T47D (cell line): ENCODE data around the gene SLC8A1.
A peak's percentile ranks its signal among the peaks of the same experiment; 100 is the strongest.

ENCODE experiments used
- DNase-seq, 2 experiments: peaks; one replicate each; pipeline versions ENCODE4 v3.0.0 to v3.0.0-alpha.2; 2011 to 2012; ENCODE audit warnings: low read depth in 1 of 2, low spot score in 1 of 2
- JUND ChIP-seq: IDR thresholded peaks from 2 replicates; pipeline ENCODE4 v1.6.1; 2012; ENCODE audit warnings: low read depth
- in situ Hi-C: cut with HindIII; loops from 2 replicates; pipeline ENCODE4 v1.10.0; 2016; ENCODE audit warnings: low sequenced_read_pairs, low pct_unique_long_range_greater_than_20kb

The SLC8A1 gene

DNA sequence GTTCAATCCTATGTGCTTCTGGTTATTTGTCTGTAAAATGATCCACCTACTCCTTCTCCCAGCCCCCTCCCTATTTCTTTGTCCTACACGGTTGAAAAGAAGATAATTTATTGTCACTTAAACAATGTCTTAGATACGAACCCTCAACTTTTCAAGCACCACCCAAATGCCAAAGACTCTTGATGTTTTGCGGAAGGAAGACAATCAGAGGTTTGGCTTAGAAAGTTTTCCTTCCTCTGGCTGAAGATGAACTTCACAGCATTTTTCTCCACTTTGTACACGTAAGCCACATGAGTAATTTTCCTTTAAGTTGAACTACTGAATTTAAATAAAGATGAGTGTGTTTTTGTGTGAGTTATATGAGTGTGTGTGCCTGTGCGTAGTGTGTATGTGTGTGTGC, 25.5 kb upstream of the SLC8A1 start:
- DNase-seq = no peak
- TF ChIP-seq JUND = no peak

DNA sequence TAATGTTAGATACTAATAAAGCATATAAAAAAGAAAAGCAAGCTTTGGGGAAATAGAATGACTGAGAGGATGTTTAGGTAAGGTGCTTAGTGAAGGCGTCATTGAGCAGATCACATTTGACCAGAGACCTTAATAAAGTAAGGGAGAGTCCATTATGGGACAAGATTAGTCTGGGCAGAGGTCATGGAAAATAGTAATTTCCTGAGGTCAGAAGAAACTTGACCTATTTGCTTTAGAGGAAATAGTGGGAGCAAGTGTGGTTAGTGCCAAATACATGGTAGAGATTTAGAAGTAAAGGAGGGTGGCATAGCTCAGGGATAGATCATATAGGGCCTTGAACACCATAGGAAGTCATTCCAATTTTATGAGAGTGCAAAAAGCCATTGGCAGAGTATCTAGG, 24.5 kb upstream of the SLC8A1 start:
- TF ChIP-seq JUND = no peak
- DNase-seq = no peak
- in situ Hi-C loops = no loop called here

More for the DNA sequence above, 25.5 kb upstream of the SLC8A1 start:
- in situ Hi-C loops = no loop called here

DNA sequence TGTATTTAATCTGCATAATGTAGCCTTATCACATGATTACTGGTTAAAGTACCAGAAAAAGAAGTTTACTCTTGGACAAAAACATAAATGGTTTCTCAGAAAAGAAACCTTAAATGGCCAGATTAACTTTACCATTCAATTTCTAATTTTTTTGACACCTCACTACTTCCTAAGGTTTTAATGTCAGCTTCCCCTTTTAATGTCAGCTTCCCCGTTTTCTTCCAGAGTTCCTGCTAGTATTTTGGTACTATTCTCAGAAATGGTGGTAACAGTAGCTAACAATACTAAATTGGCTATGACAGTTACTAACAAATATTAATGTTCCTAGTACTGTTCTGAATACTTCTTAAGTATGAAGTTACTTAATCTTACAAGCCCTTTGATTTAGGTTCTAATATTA, 22.4 kb upstream of the SLC8A1 start:
- DNase-seq = no peak
- TF ChIP-seq JUND = no peak
- in situ Hi-C loops = no loop called here

DNA sequence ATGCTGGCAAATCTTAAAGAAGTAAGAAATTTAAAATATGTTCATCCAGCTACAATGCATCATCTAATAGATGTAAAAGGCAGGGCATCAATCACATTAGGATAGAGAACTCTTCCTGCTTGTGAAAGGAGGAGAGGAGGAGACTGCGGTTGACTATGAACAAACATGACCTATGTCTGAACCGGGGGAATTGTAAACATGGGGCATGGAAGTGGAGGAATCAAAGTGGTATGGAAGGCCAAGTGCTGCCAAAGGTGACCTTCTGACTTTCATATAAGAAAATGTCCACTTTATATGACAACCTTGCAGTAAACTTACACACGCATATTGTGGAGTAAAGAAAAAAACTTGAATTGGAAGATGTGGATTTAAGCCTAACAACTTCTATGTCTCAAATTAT, 20.0 kb upstream of the SLC8A1 start:
- no peak for TF ChIP-seq JUND
- peak in 1 of 2 experiments; percentile 26 for DNase-seq
- in situ Hi-C loops = no loop called here

DNA sequence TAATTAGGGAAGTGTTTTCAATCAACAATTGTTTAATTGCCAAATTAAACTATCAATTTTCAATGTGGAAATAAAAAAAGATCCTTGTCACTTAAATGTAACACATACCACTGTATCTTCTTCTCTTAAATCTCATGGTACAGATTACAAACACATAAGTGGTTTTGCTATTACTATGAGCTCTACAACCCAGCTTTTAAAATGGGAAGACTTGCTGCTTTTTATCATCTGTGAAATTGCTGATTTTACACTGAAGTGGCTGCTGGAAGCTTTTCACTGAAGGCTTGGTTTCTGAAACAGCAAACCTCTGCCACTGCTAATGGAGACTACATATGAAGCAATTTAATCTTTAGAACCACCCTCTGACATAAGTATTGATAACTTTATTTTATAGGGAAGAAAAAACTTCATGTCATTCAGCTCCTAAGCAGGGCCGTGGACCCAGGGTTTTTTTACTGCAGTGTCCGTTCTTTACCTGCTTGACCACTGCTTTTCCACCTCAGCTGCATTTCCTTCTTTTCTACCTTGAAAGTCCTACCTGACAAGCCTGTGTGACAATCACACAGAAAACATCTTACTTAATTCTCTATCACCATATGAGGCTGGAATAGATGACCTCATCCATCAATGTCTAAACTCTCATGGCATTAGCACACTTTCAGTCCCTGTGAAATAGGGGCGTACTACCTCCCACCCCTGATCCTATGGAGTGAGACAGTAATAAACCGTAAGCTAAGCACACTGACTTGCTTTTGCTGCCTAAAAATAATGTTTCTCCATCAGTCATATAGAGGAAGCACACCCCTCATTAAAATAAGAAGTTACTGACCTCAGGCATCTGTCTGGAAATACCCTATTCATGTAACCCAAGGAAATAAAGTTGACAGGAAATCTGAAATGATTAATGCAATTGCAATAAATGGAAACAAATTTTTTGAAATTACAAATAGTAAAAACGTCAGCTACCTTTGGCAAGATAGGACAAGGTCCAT, 19.2 kb upstream of the SLC8A1 start:
- in situ Hi-C loops = no loop called here

DNA sequence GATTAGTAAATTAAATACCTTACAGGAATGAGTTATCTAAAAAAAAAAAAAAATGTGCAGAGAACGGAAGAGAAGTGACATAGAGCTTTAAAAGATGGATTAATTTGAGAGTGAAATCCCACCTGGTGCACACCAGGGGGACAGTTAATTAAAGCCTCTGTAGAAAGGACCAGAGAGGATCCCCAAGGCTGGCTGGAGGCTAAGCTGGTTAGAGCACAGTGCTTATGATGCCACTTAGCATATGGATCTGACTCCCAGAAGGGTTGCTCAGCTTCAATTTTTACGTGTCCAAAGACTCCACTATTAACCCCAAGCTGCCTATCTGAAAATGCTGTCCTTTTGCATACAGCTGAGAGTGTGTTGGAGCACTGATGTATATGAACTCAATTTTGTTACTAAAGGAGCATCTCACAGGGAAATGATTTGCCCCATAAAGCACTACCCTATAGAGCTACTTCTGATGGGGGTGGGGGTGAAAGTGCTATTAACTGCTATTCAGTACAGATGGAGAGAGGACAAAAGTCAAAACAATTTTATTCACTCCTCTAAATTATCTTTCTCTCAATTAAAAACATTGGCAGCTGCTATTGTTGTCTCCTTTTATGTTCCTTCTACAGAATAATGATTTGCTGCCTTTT, 15.2 kb upstream of the SLC8A1 start:
- no peak for DNase-seq
- no peak for TF ChIP-seq JUND
- in situ Hi-C loops = no loop called here

More for the DNA sequence above, 19.2 kb upstream of the SLC8A1 start:
- no peak for TF ChIP-seq JUND
- no peak for DNase-seq

DNA sequence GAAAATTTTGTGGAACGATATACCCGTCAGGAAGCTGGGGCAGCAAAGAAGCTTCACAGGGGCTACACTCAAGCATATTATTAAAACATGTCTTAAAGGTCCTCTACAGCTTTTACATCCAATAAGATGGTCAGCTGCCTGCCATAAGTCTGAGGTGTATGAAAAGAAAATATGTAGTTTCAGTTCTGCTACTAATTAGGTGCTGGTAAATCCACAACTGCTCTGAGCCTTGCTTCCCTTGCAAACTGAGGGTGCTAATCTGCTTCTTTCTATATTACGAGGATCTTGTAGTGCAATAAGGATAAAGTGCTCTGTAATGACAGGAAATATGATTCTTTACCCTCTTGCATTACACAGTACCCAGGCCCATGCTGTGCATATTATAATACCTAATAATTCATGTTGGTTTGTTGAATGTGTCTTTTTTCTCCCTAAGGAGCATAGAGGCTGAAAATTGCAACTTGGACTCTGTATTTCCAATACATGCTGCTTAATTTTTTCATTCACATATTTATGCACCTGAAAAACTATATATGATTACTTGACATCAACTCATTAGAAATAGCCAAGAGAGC, 14.5 kb upstream of the SLC8A1 start:
- DNase-seq = no peak
- TF ChIP-seq JUND = no peak
- in situ Hi-C loops = no loop called here

DNA sequence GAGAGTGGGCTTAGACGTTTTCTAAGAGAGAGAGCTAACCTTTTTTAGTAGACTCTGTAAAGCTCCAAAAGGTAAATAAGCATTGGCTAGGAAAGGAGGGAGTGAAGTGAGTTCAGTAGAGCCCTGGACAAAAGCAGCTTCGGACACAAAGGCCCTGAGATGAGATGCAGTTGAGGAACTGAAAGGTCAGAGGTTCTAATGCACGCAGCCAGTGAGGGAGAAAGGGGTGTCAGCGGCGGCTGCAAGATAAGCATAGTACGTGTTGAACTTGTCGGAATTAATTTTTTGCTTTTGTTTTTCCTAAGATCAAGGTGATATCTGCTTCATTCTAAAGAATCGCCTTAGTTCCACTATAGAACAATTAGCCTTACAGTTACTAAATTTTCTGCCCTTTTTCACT, 11.2 kb upstream of the SLC8A1 start:
- in situ Hi-C loops = no loop called here
- DNase-seq = no peak
- no peak for TF ChIP-seq JUND

DNA sequence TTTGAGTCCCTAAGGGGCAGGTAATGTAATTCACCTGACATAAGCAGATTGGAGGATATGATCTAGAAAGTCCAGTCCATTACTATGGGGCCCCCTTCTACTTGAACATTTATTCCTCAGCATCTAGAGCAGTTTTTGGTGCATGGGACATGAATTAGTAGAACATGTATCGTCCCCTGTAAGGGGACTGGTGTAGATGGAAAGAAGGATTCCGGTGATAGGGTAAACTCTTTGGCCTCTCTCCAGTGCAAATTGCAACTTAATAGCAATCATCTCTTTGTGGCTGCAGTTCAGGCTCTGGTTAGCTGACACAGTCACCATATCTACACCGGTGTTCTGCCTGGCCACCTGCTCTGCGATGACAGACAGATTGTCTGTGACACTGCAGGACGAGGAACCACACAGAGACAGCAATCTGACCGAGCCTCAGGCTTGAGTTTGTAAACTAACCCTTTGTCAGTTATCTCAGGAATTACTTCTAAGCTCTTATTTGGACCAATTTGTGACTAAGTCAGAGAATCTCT, 6.4 kb upstream of the SLC8A1 start:
- in situ Hi-C loops = no loop called here

DNA sequence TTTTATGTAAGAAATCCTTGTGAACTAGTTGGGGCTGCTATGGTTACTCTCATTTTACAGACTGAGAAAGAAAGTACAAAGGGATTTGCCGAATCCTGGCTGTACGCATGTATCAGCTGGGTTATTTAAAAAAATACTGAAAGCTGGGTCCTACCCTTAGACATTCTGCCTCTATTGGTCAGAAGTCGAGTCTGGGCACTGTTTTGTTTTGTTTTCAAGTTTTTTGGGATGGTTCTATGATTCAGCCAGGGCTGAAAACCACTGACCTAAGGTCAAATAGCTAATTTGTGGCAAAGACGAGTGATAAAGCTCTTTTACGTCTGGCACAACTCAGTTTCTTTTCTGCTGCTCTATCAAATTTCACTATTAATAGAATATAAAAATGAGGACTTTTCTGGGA, 5.9 kb upstream of the SLC8A1 start:
- no peak for TF ChIP-seq JUND
- in situ Hi-C loops = no loop called here

More for the DNA sequence above, 6.4 kb upstream of the SLC8A1 start:
- no peak for TF ChIP-seq JUND
- no peak for DNase-seq

DNA sequence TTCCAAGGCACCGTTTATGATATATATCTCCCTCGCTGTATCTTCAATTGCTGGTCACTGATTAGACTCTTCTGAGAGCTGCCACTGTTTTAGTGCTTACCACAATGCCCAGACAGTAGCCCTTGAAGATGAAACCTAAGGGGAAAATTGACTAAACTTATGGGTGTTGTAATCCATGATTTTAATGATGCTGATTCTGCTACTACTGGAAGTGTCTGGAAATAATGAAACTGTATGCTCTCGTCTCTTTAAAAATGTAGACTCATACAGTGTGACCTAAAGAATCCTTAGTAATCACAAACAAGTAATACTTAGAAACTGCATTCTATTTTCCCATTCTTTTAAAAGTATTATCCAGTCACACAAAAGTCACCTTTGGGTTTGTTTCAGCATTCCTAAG, 5.5 kb upstream of the SLC8A1 start:
- DNase-seq = no peak
- in situ Hi-C loops = no loop called here
- no peak for TF ChIP-seq JUND

More for the DNA sequence above, 5.9 kb upstream of the SLC8A1 start:
- DNase-seq = no peak

DNA sequence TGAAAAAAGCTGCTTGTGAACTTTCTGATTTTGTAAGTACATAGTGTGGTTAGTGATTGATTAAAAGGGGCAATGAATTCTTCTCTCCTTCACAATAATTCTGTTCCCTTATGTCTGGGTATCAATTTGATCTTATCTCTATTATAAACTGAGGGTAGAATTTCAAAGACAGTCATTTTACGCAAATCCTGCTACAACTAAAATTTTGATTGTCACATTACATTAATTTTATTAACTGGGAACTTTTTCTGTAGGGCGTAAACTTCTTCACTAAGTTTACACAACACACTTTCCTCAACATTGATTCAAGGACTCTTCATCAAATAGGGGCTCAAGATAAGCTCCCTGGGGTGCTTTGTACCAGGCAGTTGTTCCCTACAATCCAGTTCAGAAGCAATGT, 5.0 kb upstream of the SLC8A1 start:
- in situ Hi-C loops = no loop called here
- no peak for DNase-seq
- TF ChIP-seq JUND = no peak

DNA sequence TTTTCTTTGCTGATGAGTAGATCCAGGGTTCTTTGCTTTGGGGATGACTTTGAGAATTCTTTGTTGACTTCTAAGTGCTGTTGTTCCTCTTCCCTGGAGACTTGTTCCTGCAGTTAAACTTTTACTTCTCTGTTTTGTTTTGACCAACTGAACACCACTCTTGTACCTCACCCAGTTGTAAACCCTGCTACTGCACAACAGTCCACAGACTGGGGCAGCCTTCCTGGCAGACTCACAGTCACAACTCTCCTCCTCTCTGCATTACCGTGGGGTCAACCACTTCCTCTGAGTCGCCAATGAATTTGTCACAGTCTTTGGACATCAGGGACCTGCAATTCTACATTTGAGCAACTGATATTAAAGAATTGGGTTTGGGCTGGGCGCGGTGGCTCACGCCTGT, 3.8 kb upstream of the SLC8A1 start:
- TF ChIP-seq JUND = no peak
- DNase-seq = no peak
- in situ Hi-C loops = no loop called here
